Choroid plexus epithelial cell (primary cell): ENCODE measurements around the gene GSG1L.

Source experiments
- DNase-seq: peaks from one replicate; pipeline ENCODE4 v3.0.0-alpha.2; 2010; ENCODE audit warnings: low read depth
- H3K4me3 ChIP-seq: 2 replicates; pipeline ENCODE4 v1.5.1; 2011; ENCODE audit warnings: low read depth, mild to moderate bottlenecking, control low read depth, low read length, moderate library complexity
- TF ChIP-seq, protein P1 (sequence below): conservative IDR thresholded peaks from 2 replicates; pipeline ENCODE4 v1.5.1; 2011; ENCODE audit warnings: low read depth, mild to moderate bottlenecking, control low read depth, inconsistent platforms, low read length, moderate library complexity

The GSG1L gene

GRCh38 chr16:27786923-27787625 is 276.4 kb downstream of the GSG1L start:
- no peak for DNase-seq
- no peak overlapping the region for H3K4me3 ChIP-seq
- TF ChIP-seq, protein P1, sequence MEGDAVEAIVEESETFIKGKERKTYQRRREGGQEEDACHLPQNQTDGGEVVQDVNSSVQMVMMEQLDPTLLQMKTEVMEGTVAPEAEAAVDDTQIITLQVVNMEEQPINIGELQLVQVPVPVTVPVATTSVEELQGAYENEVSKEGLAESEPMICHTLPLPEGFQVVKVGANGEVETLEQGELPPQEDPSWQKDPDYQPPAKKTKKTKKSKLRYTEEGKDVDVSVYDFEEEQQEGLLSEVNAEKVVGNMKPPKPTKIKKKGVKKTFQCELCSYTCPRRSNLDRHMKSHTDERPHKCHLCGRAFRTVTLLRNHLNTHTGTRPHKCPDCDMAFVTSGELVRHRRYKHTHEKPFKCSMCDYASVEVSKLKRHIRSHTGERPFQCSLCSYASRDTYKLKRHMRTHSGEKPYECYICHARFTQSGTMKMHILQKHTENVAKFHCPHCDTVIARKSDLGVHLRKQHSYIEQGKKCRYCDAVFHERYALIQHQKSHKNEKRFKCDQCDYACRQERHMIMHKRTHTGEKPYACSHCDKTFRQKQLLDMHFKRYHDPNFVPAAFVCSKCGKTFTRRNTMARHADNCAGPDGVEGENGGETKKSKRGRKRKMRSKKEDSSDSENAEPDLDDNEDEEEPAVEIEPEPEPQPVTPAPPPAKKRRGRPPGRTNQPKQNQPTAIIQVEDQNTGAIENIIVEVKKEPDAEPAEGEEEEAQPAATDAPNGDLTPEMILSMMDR, result no peak

GRCh38 chr16:27786221-27786922 is 277.1 kb downstream of the GSG1L start:
- DNase-seq, result no peak
- no peak overlapping the region for H3K4me3 ChIP-seq
- TF ChIP-seq, protein P1, result no peak

- no peak overlapping the region for H3K4me3 ChIP-seq
- DNase-seq, result no peak
- TF ChIP-seq, protein P1, result no peak
Measured at GRCh38 chr16:27785307-27785678, 278.2 kb downstream of the GSG1L start.

DNA sequence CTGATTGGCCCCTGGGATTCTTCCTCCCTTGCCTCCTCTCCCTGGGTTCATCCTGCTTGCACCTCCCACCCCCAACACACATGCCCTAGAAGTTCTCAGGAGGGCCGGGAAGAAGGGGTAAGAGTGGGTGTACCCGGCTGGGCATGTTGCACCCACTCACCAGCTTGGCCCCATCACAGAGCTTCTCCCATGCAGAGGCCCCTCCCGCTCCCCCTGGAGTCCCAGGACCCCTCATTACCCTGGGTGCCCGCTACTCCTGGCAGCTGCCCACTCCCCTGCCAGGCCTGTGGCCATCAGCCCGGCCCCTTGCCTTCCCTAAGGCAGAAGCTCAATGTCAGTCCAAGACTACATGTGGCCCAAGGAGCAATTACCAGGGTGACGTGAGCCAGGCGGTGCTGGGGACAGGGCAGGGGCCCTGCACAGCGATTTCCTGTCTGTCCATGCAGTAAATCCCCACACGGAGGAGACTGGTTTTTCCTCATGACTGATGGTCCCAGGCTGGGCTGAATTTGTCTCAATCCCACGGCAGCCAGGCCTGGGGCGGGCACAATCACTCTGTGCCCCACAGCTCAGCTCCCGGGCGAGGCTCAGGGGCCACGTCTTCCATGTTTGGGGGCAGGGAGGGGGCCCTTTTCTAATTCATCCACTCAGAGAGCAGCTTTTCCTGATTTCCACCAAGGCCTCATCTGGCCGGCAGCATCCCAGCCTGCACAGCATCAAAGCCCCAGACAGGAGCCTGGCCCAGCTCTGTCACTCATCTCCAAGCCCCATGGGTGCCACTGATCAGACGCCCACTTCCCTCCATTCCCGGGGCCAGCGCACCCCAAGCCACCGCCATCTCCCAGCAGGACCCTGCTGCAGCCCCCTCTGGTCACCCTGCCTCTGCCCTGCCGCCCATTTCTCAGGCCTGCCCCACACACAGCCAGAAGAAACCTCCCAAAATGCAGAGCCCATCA is 278.9 kb downstream of the GSG1L start:
- no peak for DNase-seq
- TF ChIP-seq, protein P1, result no peak
- H3K4me3 ChIP-seq, result no peak overlapping the region

DNA sequence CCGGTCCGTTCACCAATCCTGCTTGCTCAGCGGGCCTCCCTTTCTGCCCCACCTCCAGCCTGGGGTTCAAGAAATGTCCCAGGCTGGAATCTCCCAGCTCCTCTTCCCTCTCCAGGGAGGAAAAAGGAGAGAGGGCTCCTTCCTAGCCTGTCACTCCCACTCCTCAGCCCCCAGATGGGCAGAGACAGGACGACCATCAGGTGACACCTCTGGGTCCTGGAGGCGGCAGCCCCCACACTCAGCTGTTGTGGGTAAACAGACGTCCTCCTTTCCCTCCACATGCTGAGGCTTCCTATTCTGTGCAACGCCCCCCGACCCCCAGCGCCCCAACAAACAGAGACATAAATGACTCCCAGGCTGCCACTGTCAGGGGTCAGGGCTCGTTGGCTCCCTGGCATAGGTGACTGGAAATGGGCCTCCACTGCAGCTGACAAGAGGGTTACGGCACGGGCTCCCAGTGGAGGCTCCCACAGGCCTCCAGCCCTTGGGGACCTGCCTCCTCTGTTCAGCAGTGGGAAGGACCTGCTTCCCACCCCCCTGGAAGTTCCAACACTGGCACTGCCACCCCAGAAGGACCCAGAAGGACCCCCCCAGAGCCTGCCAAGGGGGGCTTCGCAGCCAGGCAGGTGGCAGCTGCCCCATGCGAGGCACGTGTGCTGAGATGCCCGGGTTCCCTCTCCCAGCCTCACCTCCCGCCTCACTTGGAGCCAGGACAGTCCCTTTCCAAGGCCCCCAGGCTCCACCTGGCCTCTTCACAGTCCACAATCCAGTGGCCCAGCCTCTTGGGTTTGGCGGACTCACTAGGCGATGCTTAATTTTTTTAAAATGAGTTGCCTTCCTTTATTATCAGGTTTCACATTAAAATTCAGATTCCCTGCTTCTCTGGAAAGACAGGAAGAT is 281.3 kb downstream of the GSG1L start:
- TF ChIP-seq, protein P1, result no peak
- DNase-seq, result no peak
- H3K4me3 ChIP-seq, result no peak overlapping the region

GRCh38 chr16:27781195-27781524 is 282.4 kb downstream of the GSG1L start:
- DNase-seq, result peak; percentile 19
- no peak overlapping the region for H3K4me3 ChIP-seq
- TF ChIP-seq, protein P1, result no peak
